GM19193 (cell line): ENCODE measurements around the gene ELK1.

Experiments used
- POLR2A ChIP-seq: IDR thresholded peaks from 4 replicates; pipeline ENCODE4 v1.6.1; 2011; ENCODE audit not compliant: insufficient read depth, insufficient read length; ENCODE audit errors: extremely low read depth

Gene ELK1

DNA sequence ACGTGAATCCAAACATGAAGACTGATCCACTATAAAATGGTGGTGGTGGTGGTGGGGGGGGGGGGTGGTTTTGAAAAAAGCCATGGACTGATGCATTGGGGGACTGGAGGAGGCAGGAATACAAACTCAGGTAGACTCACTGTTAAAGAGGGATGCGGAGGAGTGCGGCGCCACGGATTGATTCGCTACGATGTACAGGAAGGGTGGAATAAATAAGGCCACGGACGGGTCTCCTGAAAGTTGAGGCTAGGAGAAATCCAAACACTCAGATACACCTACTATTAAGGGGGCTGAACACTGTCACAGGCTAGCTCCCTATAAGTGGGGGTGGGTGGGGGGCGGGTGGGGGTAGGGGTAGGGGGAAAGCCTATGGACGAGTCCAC lies 591 bp downstream of the ELK1 start:
- TF ChIP-seq POLR2A: no peak

GRCh38 chrX:47649271-47649670 lies 1.1 kb downstream of the ELK1 start:
- no peak for TF ChIP-seq POLR2A

DNA sequence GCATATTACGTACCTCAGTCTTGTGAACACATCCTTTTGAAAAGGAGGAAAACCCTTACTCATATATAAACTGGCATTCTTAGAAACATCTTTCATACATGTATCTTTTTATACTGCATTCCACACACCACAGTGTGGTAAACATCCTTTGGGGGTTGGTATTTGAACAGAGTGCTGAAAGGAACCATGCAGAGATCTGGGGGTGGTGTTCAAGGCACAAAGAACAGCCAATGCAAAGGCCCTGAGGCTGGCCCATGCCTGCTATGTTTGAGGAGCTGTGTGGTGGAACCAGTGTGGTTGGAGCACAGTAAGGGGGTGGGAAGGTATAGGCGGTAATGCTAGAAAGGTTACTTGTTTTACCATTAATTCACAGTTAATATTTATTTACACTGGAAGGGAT lies 2.0 kb downstream of the ELK1 start:
- TF ChIP-seq POLR2A: no peak

GRCh38 chrX:47646636-47647035 lies 3.7 kb downstream of the ELK1 start:
- no peak for TF ChIP-seq POLR2A

DNA sequence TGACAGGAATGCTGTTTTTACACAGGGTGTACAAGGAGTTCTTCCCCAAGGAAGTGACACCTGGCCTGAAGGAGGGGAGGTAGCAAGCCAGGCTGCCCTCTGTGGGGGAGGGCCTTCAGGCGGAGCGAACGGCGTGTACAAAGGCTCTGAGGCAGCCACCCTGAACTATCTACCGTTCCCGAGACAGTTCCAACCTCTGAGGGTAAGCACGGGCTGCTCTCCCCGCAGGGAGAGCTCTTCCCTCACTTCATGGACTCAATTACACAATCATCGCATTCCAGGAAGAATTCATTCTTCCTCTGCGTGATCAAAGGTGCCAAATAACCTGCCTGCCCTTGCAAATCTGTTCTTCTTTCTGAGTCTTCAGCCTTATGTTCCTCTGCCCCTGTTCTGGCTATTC lies 4.8 kb downstream of the ELK1 start:
- no peak for TF ChIP-seq POLR2A

- TF ChIP-seq POLR2A: no peak
Observed at GRCh38 chrX:47644557-47645091, 5.7 kb downstream of the ELK1 start.

DNA sequence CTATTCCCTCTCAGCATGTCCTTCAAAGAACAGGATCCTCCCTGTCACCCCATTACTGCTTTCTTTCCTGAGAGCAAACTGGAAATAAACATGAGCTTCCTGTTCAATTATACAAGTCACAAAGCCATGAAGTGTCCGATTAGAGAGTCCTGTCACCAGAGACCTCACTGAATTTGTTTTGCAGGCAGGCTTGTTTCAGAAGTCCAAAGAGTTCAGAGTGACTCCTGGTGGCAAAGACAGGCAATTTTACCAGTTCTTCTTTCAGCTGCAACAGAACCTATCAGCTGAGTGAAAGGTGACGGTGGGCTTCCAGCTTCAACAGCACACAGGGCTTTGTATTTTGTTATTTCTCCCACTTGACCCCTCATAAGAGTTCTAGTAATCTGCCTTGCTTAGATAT lies 6.4 kb downstream of the ELK1 start:
- no peak for TF ChIP-seq POLR2A

DNA sequence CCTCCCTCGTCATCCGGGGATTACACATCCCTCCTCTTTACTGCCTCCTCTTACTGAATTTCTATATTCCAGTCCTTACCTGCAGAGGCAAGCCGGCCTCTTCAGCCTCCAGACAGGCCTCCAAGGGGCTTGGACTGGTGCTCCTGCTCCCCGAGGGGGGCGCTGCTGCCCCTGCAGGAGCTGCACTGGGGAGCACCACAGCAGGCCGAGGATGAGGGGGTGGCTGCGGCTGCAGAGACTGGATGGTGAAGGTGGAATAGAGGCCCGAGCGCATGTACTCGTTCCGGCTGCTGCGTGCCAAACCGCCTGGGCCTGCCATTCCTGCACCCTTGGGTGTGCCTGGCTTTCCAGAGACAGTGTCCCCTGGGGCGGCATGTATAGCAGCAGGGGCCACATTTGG lies 11.5 kb downstream of the ELK1 start:
- no peak for TF ChIP-seq POLR2A

DNA sequence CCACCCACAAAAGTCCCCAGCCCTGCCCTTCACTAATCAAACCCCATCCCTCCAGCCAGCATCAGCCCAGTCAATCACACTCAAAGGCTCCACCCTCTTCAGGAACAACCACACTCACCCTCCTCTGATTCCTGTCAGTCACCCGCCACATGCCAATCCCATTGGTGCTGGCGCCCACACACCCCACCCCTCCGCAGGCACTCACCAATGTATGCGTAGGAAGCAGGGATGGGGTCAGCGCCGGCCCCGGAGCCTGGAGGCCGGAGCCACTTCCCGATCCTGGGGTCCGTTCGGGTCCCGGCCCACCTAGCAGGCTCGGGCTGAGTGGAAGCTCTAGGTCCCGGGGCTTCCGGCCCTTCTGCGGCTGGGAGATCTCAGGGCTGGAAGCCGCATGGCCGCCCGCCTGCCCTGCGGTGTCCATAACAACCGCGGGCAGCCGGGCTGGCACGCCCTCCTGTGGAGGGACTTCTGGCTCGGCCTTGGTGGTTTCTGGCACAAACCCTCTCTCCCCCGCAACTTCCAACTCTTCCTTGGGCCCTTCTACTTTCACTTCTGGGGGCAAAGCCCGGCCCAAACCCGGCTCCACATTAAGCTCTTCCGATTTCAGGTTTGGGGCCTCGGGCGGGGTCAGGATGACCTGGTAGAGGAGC lies 12.7 kb downstream of the ELK1 start:
- no peak for TF ChIP-seq POLR2A

GRCh38 chrX:47634871-47635575 lies 15.3 kb downstream of the ELK1 start:
- no peak for TF ChIP-seq POLR2A

DNA sequence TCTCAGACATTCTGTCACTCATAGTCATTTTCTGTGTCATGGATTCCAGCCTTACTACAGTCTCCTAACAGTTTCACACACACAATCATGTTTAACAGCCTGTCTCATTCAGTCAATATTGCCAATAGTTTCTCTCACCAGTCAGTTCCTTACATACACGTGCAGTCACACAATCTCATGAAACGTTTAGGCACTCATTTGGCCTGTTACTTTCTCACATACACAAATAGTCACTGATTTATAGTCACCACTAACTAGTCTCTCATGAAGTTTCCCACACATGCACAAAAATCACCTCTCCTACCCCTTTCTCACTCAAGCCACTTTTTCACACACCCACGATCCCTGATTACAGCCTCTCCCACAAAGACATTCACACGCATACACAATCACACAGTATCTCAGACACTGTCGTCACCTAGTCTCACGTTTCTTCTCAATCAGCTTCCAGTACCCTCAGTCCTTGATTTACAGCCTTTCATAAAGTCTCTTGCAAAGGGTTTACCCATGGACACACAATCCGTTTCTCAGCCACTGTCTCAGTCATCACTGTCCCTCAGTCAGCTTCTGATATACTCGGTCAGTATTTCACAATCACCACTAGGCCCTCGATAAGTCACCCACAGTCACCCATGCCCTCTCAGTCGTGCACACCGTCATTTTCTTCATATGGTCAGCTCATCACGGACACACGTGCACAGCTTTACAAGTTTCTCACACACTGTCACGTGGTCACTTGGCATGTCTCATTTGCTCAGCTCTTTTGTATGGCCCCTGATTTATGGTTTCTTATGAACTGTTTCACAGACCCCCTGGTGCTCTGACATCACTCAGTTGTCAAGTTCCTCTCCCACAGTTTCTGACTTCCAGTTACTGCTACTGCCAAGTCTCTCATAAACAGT lies 16.4 kb downstream of the ELK1 start:
- no peak for TF ChIP-seq POLR2A

DNA sequence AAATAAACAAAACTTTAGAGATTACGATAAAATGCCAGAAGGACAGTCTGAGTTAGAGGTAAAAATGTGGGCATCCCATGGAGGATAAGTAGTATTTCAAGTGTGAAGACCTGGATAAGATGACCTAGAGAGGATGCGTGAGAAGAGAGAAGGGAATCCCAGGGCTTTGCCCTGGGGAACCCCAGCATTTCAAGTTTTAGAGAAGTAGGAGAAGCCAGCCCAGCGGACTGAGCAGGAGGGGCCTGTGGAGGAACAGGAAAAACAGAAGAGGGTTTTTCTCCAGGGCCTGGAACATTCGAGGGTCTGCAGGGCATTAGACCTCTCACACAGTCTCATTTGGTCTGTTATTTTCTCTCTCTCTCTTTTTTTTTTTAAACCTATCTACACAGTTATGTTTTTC lies 17.7 kb downstream of the ELK1 start:
- TF ChIP-seq POLR2A: no peak

DNA sequence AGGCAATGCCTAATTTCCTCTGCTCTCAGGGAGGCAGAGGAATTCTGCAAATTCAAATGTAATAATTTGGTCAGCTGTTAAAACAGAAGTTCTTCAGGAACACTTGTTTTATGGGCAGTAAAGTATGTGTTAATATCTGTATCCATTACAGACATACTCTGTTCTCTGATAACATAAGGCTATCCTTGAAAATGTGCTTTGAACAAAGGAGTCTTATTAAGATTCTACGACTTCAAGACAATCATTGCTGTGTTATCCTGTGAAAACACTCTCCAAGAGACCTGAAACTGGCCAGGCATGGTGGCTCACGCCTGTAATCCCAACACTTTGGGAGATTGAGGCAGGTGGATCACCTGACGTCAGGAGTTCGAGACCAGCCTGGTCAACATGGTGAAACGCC lies 18.7 kb downstream of the ELK1 start:
- TF ChIP-seq POLR2A: no peak

GRCh38 chrX:47629419-47630200 lies 20.8 kb downstream of the ELK1 start, which contains the start of gene CFP:
Gene CFP (minus strand): TSS chrX:47629930. CDS start chrX:47629844, 86 bp downstream.
- no peak for TF ChIP-seq POLR2A
